Stimulated activated effector memory CD8-positive, alpha-beta T cell treated with anti-CD3 and anti-CD28 coated beads, Interleukin-12 subunit alpha, Interleukin-12 subunit beta, amount 100 ng/mL, for 72 hours (primary cell): ENCODE data around the gene HEMK1.

ENCODE experiments used
- ATAC-seq: fragments of 150-1000 bp; cut with Tn5 transposase; 2 replicates; pipeline ENCODE4 v1.10.0; 2021
- DNase-seq, 2 donors: peaks; one replicate each; pipeline ENCODE4 v3.0.0; 2021 to 2022; ENCODE audit warnings: low spot score in 2 of 2
- H3K27ac Mint-ChIP-seq: one replicate; pipeline ENCODE4 v1.8.0; 2022; ENCODE audit warnings: mild to moderate bottlenecking, mixed read lengths
- H3K36me3 Mint-ChIP-seq: one replicate; pipeline ENCODE4 v1.8.0; 2022; ENCODE audit warnings: mild to moderate bottlenecking, mixed read lengths
- H3K4me1 Mint-ChIP-seq: one replicate; pipeline ENCODE4 v1.8.0; 2022; ENCODE audit warnings: mixed read lengths
- H3K4me3 Mint-ChIP-seq: one replicate; pipeline ENCODE4 v1.8.0; 2022; ENCODE audit warnings: mild to moderate bottlenecking, mixed read lengths
- H3K9me3 Mint-ChIP-seq: one replicate; pipeline ENCODE4 v1.8.0; 2022; ENCODE audit warnings: mixed read lengths

The HEMK1 gene

GRCh38 chr3:50623840-50624474 lies 54.6 kb downstream of the HEMK1 start:
- Mint-ChIP-seq H3K9me3 (no peaks in the 10 kb centered on the region), H3K36me3 (peaks cover 73% of the 10 kb centered on the region), H3K4me3 (peak overlapping the region; percentile 68), H3K27ac (peak overlapping the region; percentile 91), H3K4me1 (peaks cover 94% of the 10 kb centered on the region)
- ATAC-seq, result peak; percentile 86
- peak; percentile 34 to 80 for DNase-seq

GRCh38 chr3:50624634-50625033 lies 55.3 kb downstream of the HEMK1 start:
- Mint-ChIP-seq H3K27ac (peak overlapping the region; percentile 91), H3K36me3 (peaks cover 72% of the 10 kb centered on the region)
- no peak for DNase-seq

GRCh38 chr3:50625231-50626182 lies 56.2 kb downstream of the HEMK1 start:
- Mint-ChIP-seq H3K27ac (peak overlapping the region; percentile 37), H3K4me1 (peaks cover 94% of the 10 kb centered on the region), H3K4me3 (no peak overlapping the region), H3K36me3 (peaks cover 72% of the 10 kb centered on the region), H3K9me3 (no peaks in the 10 kb centered on the region)
- DNase-seq (no peak), ATAC-seq (no peak)

More at GRCh38 chr3:50624634-50625033, 55.3 kb downstream of the HEMK1 start:
- H3K9me3 Mint-ChIP-seq, result no peaks in the 10 kb centered on the region
- peak overlapping the region; percentile 68 for H3K4me3 Mint-ChIP-seq
- H3K4me1 Mint-ChIP-seq, result peaks cover 94% of the 10 kb centered on the region
- ATAC-seq, result no peak

GRCh38 chr3:50626401-50626800 lies 57.1 kb downstream of the HEMK1 start:
- Mint-ChIP-seq H3K4me1 (peaks cover 95% of the 10 kb centered on the region), H3K27ac (peak overlapping the region; percentile 95), H3K36me3 (peaks cover 72% of the 10 kb centered on the region), H3K9me3 (no peaks in the 10 kb centered on the region), H3K4me3 (no peak overlapping the region)
- no peak for ATAC-seq
- DNase-seq, result no peak

- peaks cover 69% of the 10 kb centered on the region for H3K36me3 Mint-ChIP-seq
- DNase-seq, result no peak
- H3K9me3 Mint-ChIP-seq, result no peaks in the 10 kb centered on the region
- H3K4me1 Mint-ChIP-seq, result peaks cover 98% of the 10 kb centered on the region
- peak overlapping the region; percentile 95 for H3K27ac Mint-ChIP-seq
- peak overlapping the region; percentile 26 for H3K4me3 Mint-ChIP-seq
- peak; percentile 57 for ATAC-seq
Measured at GRCh38 chr3:50627407-50628051, 58.2 kb downstream of the HEMK1 start.

- Mint-ChIP-seq H3K4me1 (peaks cover 98% of the 10 kb centered on the region), H3K27ac (peak overlapping the region; percentile 95), H3K36me3 (peaks cover 67% of the 10 kb centered on the region)
Measured at GRCh38 chr3:50628601-50629000, 59.3 kb downstream of the HEMK1 start.

GRCh38 chr3:50630394-50630793 lies 61.1 kb downstream of the HEMK1 start:
- peak overlapping the region; percentile 95 for H3K27ac Mint-ChIP-seq
- peaks cover 63% of the 10 kb centered on the region for H3K36me3 Mint-ChIP-seq
- no peak for ATAC-seq
- DNase-seq, result no peak
- no peak overlapping the region for H3K4me3 Mint-ChIP-seq
- H3K9me3 Mint-ChIP-seq, result no peaks in the 10 kb centered on the region
- peaks cover 95% of the 10 kb centered on the region for H3K4me1 Mint-ChIP-seq

More at GRCh38 chr3:50628601-50629000, 59.3 kb downstream of the HEMK1 start:
- ATAC-seq, result no peak
- Mint-ChIP-seq H3K9me3 (no peaks in the 10 kb centered on the region), H3K4me3 (no peak overlapping the region)
- no peak for DNase-seq

GRCh38 chr3:50630877-50631276 lies 61.6 kb downstream of the HEMK1 start:
- DNase-seq, result no peak
- Mint-ChIP-seq H3K4me1 (peaks cover 91% of the 10 kb centered on the region), H3K36me3 (peaks cover 68% of the 10 kb centered on the region), H3K4me3 (no peak overlapping the region), H3K27ac (peak overlapping the region; percentile 95), H3K9me3 (no peaks in the 10 kb centered on the region)
- no peak for ATAC-seq

GRCh38 chr3:50632450-50632849 lies 63.1 kb downstream of the HEMK1 start:
- peaks cover 91% of the 10 kb centered on the region for H3K4me1 Mint-ChIP-seq
- H3K27ac Mint-ChIP-seq, result peak overlapping the region; percentile 95
- DNase-seq (peak in 1 of 2 donors; percentile 57), ATAC-seq (peak; percentile 63)
- no peaks in the 10 kb centered on the region for H3K9me3 Mint-ChIP-seq
- H3K36me3 Mint-ChIP-seq, result peaks cover 67% of the 10 kb centered on the region
- peak overlapping the region; percentile 51 for H3K4me3 Mint-ChIP-seq

GRCh38 chr3:50633230-50633790 lies 64.0 kb downstream of the HEMK1 start:
- peak; percentile 9 for ATAC-seq
- Mint-ChIP-seq H3K4me1 (peaks cover 91% of the 10 kb centered on the region), H3K27ac (peak overlapping the region; percentile 95), H3K9me3 (no peaks in the 10 kb centered on the region), H3K36me3 (peaks cover 65% of the 10 kb centered on the region), H3K4me3 (peak overlapping the region; percentile 8)
- DNase-seq, result no peak

GRCh38 chr3:50635066-50635465 lies 65.7 kb downstream of the HEMK1 start:
- no peaks in the 10 kb centered on the region for H3K9me3 Mint-ChIP-seq
- H3K4me3 Mint-ChIP-seq, result no peak overlapping the region
- DNase-seq, result no peak
- peaks cover 57% of the 10 kb centered on the region for H3K36me3 Mint-ChIP-seq
- peaks cover 84% of the 10 kb centered on the region for H3K4me1 Mint-ChIP-seq
- peak overlapping the region; percentile 95 for H3K27ac Mint-ChIP-seq
- no peak for ATAC-seq

- Mint-ChIP-seq H3K36me3 (peaks cover 59% of the 10 kb centered on the region), H3K4me3 (no peak overlapping the region), H3K9me3 (no peaks in the 10 kb centered on the region), H3K27ac (peak overlapping the region; percentile 89), H3K4me1 (peaks cover 72% of the 10 kb centered on the region)
- no peak for ATAC-seq
- DNase-seq, result no peak
Measured at GRCh38 chr3:50637011-50637410, 67.7 kb downstream of the HEMK1 start.

GRCh38 chr3:50637945-50638344 lies 68.6 kb downstream of the HEMK1 start:
- Mint-ChIP-seq H3K27ac (peak overlapping the region; percentile 89), H3K36me3 (peaks cover 63% of the 10 kb centered on the region), H3K9me3 (no peaks in the 10 kb centered on the region), H3K4me3 (no peak overlapping the region), H3K4me1 (peaks cover 63% of the 10 kb centered on the region)
- ATAC-seq (no peak), DNase-seq (no peak)

- peak overlapping the region; percentile 89 for H3K27ac Mint-ChIP-seq
- no peak for ATAC-seq
Measured at GRCh38 chr3:50639055-50639494, 69.8 kb downstream of the HEMK1 start.

GRCh38 chr3:50642382-50642781 lies 73.1 kb downstream of the HEMK1 start:
- DNase-seq (no peak), ATAC-seq (peak; percentile 75)
- H3K4me3 Mint-ChIP-seq, result no peak overlapping the region
- no peaks in the 10 kb centered on the region for H3K9me3 Mint-ChIP-seq
- no peak overlapping the region for H3K27ac Mint-ChIP-seq
- H3K36me3 Mint-ChIP-seq, result peaks cover 83% of the 10 kb centered on the region
- peaks cover 32% of the 10 kb centered on the region for H3K4me1 Mint-ChIP-seq

More at GRCh38 chr3:50639055-50639494, 69.8 kb downstream of the HEMK1 start:
- no peak for DNase-seq
- H3K4me3 Mint-ChIP-seq, result no peak overlapping the region
- H3K9me3 Mint-ChIP-seq, result no peaks in the 10 kb centered on the region
- peaks cover 75% of the 10 kb centered on the region for H3K36me3 Mint-ChIP-seq
- peaks cover 52% of the 10 kb centered on the region for H3K4me1 Mint-ChIP-seq
